ENCODE results near the gene MDM4. TPM values are rescaled to one million over a fixed set of nuclear protein-coding genes. Genes with fewer than 3 reads are reported as not detected.

MDM4 gene
- total and polyA plus RNA-seq, 2 donors (not counting 1 experiment from before 2014, with no cell fraction given), result 46.6 to 374 TPM

GRCh38 chr1:204491655-204492054 lies 24.6 kb upstream of the MDM4 start:
- H3K9me3 Mint-ChIP-seq (ENCODE audit: insufficient read depth), result no peaks in the 10 kb centered on the region
- H3K4me2 ChIP-seq (replicated peaks; ENCODE audit: low read depth, low read length, poor library complexity, severe bottlenecking), result peak overlapping the region; percentile 86
- H3K27me3 Mint-ChIP-seq, result no peaks in the 10 kb centered on the region
- H3K79me2 ChIP-seq (ENCODE audit: control insufficient read depth, insufficient read depth, low read length), result peaks cover 81% of the 10 kb centered on the region
- H3K9ac ChIP-seq (ENCODE audit: low read length), result peak overlapping the region; percentile 95
- H3K27me3 ChIP-seq (replicated peaks in 1 of 4; ENCODE audit: control extremely low read depth in 1 of 4, control insufficient read depth in 3 of 4, insufficient read depth in 4 of 4, low read length in 3 of 4), result no peaks in the 10 kb centered on the region
- peak overlapping the region; percentile 96 for H3K27ac Mint-ChIP-seq
- H3K4me3 Mint-ChIP-seq, result peak overlapping the region; percentile 97
- peak overlapping the region in 1 of 2 donors; percentile 79 for H3K27ac ChIP-seq (ENCODE audit: low read length in 2 of 2)
- no peak overlapping the region for H2AFZ ChIP-seq (ENCODE audit: insufficient read depth, low read depth, low read length, poor library complexity, severe bottlenecking)
- peaks cover 67 to 74% of the 10 kb centered on the region in 2 donors for H3K4me1 ChIP-seq (ENCODE audit: control insufficient read depth in 2 of 2, insufficient read depth in 2 of 2, low read length in 2 of 2)
- DNase-seq (no peak), ATAC-seq (ENCODE audit: low read depth) (no peak)
- H4K20me1 ChIP-seq (ENCODE audit: control insufficient read depth, insufficient read depth, low read length, poor library complexity, severe bottlenecking), result peaks cover 44% of the 10 kb centered on the region
- POLR2A ChIA-PET, result interaction anchor here (0.6 to 8.1 kb wide), 4 partner anchors 11 to 477 kb away, joined by 3 to 161 read pairs (median 28); no protein-coding TSS in a partner anchor
- peaks cover 0 to 22% of the 10 kb centered on the region in 2 experiments for H3K36me3 ChIP-seq (replicated peaks in 1 of 2; ENCODE audit: control extremely low read depth in 1 of 2, control insufficient read depth in 1 of 2, extremely low read depth in 1 of 2, insufficient read depth in 2 of 2, low read length in 1 of 2)
- intact Hi-C loops (cut with micrococcal nuclease), result no loop called here
- TF ChIP-seq, protein P1, sequence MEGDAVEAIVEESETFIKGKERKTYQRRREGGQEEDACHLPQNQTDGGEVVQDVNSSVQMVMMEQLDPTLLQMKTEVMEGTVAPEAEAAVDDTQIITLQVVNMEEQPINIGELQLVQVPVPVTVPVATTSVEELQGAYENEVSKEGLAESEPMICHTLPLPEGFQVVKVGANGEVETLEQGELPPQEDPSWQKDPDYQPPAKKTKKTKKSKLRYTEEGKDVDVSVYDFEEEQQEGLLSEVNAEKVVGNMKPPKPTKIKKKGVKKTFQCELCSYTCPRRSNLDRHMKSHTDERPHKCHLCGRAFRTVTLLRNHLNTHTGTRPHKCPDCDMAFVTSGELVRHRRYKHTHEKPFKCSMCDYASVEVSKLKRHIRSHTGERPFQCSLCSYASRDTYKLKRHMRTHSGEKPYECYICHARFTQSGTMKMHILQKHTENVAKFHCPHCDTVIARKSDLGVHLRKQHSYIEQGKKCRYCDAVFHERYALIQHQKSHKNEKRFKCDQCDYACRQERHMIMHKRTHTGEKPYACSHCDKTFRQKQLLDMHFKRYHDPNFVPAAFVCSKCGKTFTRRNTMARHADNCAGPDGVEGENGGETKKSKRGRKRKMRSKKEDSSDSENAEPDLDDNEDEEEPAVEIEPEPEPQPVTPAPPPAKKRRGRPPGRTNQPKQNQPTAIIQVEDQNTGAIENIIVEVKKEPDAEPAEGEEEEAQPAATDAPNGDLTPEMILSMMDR (IDR thresholded peaks at IDR 0.05), result no peak
- TF ChIP-seq EZH2 (IDR thresholded peaks at IDR 0.05; ENCODE audit: borderline replicate concordance, insufficient read depth, low read depth, low read length, poor library complexity, severe bottlenecking), result no peak
- peaks cover 0 to 3% (median 0%) of the 10 kb centered on the region in 3 donors for H3K9me3 ChIP-seq (ENCODE audit: control extremely low read depth in 1 of 3, control insufficient read depth in 2 of 3, insufficient read depth in 1 of 3, low read length in 2 of 3)
- H3K4me3 ChIP-seq (ENCODE audit: control extremely low read depth in 1 of 5, extremely low read depth in 1 of 5, insufficient read depth in 1 of 5, low read depth in 2 of 5, low read length in 4 of 5), result peak overlapping the region in 2 of 5 experiments; percentile 92 to 98
- peaks cover 73% of the 10 kb centered on the region for H3K4me1 Mint-ChIP-seq
- CTCF ChIA-PET, result interaction anchor here (2.2 to 20.4 kb wide), 4 partner anchors 11 to 93 kb away, joined by 6 to 1884 read pairs (median 244); no protein-coding TSS in a partner anchor
